A204.1 (cell line): ENCODE data around the gene PTPA.
"Not testable (repeated sequence)": the region's sequence is repeated elsewhere in the genome, so short reads cannot be mapped to it uniquely, and the experiment has no call there.

Source experiments
- FAIRE-seq: peaks from 2 replicates; lab custom pipeline; 2012; peaks lifted over from hg19 to GRCh38; lab: Jason Lieb, UNC

The PTPA gene

DNA sequence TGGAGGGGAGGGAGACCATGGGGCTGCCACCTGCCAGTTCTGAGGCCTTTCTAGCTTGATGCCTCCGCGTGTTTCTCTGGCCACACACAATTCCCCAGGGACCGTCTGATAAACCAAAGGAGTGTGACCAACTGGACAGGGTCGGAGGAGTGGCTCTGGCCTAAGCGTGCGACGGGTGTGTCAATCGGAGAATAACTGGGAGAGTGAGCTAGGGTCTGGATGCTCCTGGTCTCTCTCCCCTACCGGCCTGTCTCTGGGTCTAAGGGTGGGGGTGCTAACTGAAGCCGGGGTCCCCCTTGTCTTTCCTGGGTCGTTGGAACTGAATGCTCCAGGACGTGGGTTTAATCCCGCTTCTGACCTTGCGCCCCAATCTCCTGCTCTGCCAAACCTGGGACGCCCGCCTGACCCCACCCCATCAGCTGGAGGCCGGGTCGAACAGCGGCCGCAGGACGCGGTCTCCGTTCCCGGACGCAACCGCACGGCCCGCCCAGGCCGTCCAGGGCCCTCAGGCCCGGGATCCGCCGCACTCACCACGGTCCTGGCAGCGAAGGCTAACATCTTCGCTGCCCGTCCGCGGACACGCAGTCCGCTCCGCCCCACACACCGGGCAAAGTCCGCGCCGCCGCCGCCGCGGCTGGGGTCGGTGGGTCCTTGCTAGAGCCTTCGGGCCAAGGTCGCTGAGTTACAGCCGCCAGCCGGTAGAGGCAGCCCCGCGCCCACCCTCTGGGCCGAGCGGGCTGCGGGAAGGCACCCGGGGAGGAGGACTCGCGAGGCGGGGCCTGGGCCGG is 1.1 kb upstream of the PTPA start:
- no peak for FAIRE-seq

DNA sequence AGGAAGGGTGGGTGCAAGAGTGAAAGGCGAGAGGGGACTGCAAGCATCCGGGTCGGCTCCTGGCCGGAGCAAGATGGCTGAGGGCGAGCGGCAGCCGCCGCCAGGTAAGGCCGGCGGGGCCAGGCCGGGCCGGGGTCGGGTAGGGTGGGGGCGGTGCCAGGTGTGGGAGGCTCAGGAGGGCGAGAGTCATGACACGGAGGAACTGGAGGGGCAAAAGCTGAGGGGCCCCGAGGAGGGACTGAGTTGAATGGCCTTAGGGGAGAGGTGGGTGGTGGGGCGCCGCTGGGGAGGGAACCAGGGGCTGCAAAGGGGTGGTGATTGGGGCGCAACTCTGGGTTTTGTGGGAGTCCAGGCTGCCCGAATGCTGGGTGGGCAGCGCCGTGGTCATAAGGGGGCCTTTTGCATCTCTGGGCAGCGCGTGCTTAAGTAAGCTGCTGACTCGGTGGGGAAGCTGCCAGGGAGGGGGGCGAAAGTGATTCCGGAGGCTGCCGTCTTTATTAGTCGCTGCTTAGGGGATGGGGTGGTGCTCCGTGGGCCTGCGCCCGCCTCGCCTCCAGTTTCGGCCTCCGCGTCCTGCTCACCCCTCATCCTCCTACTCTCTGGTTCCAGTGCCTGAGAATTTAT is 425 bp downstream of the PTPA start:
- FAIRE-seq: no peak

DNA sequence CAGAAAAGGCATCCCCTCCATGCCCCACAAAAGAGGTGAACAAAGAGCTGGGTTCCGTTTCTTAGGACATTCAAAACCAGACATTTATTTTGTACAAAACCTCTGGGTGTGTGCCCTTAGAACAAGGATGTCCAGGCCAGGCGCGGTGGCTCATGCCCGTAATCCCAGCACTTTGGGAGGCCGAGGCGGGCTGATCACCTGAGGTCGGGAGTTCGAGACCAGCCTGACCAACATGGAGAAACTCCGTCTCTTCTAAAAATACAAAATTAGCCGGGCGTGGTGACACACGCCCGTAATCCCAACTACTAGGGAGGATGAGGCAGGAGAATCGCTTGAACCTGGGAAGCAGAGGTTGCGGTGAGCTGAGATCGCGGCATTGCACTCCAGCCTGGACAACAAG is 1.3 kb downstream of the PTPA start:
- not testable (repeated sequence) for FAIRE-seq

DNA sequence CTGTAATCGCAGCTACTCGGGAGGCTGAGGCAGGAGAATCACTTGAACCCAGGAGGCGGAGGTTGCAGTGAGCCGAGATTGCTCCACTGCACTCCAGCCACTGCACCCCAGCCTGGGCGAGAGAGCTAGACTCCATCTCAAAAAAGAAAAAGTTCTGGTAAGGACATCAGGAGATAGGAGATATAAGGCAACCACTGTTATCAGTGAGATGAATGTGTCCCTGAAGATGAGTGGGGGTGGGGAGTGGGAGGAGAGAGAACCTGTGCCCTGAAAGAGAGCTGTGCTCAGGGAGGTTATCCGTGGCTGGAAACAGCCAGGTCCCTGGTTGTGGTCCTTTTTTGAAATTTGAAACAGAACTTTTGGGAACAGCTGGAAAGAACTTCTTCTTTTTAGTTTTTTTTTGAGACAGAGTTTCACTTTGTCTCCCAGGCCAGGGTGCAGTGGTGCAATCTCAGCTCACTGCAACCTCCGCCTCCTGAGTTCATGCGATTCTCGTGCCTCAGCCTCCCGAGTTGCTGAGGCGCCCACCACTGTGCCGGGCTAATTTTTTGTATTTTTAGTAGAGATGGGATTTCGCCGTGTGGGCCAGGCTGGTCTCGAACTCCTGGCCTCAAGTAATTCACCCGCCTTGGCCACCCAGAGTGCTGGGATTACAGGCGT is 2.6 kb downstream of the PTPA start:
- no peak for FAIRE-seq

DNA sequence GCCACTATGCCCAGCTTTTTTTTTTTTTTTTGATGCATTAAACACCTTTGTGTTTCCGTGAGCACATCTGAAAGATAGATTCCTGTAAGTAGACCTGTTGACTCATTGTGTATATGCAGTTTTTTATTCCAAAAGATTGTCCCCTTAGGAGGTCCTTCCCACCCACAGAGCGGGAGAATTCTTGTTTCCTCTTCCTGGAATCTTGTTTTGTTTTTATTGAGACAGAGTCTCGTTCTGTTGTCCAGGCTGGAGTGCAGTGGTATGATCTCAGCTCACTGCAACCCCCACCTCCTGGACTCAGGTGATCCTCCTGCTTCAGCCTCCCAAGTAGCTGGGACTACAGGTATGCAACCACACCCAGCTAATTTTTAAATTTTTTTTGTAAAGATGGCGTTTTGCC is 7.6 kb downstream of the PTPA start:
- no peak for FAIRE-seq

DNA sequence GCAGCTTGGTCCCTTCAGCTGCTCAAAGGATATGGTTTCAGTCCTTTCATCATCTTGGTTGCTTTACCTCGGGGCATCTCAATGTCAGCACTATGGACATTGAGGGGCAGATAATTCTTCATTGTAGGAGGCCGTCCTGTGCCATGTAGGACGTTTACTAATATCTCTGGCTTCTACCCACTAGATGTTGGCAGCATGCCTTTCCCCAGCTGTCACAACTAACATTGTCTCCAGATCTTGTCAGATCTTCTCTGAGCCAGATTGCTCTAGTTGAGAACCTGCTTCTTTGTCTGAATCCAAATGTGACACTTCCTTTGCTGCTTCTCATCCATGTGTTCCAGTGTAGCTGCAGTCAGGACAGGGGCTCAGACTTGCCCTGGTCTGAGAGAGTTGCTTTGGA is 10.3 kb downstream of the PTPA start:
- no peak for FAIRE-seq

DNA sequence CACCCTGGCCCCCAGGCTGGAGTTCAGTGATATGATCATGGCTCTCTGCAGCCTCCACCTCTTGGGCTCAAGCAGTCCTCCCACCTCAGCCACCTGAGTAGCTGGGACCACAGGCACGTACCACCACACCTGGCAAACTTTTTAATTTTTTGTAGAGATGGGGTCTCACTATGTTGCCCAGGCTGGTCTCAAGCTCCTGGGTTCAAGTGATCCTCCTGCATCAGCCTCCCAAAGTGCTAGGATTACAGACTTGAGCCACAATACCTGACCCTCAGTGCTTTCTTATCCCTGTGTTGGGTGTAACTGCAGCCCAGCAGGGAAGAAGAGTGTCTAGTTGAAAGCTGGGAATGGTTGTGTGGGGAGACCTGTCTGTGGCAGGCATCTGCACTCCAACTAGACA is 10.9 kb downstream of the PTPA start:
- FAIRE-seq: no peak

DNA sequence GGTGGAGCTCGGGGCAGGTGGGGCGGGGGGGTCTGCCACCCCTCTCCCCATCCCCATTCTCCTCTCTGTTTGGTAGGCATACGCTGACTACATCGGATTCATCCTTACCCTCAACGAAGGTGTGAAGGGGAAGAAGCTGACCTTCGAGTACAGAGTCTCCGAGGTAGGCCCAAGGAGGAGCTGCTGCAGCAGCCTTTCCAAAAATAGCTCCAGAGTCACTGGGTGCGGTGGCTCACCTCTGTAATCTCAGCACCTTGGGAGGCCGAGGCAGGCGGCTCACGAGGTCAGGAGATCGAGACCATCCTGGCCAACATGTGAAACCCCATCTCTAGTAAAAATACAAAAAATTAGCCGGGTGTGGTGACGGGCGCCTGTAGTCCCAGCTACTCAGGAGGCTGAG is 11.8 kb downstream of the PTPA start:
- FAIRE-seq: not testable (repeated sequence)

DNA sequence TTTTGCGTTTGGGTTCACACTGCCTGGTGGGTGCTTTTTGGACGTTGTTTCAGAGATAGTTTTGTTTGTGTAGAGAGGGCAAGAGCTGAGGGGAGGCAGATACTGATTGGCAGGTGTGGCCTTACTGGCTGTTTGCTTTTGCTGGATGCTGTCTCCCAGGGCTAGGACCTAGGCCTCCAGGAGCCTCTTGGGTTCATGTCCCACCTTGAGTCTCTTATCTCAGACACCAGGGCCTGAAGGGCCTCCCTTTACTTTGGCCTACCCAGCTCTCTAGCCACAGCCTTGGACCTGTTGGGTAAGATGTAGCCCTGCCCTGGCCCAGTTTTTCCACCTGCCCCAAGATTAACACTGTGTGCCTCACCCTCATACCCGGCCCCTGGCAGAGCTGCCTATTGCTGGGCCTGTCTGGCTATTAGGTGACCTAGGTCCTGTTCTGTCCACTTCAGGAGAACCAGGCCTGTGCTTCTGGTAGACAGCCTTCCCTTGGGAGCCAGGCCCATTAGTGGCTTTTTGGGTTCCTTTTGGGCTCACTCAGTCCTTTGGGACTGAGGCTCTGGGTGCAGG is 13.4 kb downstream of the PTPA start:
- FAIRE-seq: no peak

DNA sequence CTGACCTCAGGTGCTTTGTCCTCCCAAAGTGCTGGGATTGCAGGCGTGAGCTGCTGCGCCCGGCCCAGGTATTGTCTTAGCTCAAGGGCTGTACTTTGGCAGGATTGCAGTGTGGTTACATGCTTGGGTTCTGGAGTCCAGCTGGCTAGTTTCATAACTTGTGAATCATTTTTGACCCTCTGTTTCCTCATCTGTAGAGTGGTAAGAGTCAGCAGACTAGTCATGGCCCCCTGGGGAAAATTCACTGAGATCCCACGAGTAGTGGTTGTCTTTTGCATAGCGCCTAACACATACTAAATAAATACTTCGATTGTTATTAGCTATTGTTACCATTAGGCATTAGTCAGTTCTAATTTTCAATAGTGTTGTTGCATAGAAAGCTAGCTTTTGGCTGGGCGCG is 14.3 kb downstream of the PTPA start:
- FAIRE-seq: no peak

DNA sequence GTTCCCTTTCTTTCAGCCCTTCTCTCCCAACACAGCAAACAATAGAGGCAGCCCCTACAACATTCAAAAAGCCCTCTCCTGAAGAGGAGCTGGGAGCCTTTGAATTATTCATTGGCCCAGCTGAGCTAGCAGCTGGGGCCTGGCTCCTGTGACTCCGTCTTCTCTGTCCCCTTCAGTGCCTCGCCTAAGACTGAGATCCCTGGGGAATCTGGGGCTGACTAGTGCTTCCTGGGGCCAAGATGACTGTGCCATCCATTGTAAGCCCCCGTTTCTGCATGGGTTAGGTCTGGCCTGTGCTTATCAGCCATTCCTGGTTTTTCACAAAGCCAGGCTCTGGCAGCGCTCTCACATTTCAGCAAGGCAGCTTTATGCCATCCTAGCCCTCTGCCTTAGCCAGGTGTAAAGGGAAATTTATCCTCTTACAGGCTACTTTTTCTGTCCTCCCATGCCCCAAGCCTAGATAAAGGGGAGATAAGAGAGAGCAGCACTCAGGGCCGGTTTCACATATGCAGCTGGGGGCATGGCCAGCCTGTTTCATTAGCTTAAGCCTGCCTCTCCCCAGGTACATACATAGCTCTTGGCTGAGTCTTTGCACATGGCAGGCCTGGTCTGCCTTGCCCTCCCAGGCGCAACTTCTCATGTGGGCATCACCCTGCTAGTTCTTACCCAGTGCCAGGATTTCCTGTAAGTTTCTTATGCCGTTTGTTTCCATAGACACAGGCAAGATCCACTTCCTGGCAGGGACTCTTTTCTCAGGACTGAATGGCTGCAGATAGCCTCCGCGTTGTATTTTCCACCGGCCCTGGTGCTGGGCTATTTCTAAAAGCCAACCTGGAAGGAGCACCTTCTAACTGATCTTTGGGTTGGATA is 15.8 kb downstream of the PTPA start:
- FAIRE-seq: no peak

DNA sequence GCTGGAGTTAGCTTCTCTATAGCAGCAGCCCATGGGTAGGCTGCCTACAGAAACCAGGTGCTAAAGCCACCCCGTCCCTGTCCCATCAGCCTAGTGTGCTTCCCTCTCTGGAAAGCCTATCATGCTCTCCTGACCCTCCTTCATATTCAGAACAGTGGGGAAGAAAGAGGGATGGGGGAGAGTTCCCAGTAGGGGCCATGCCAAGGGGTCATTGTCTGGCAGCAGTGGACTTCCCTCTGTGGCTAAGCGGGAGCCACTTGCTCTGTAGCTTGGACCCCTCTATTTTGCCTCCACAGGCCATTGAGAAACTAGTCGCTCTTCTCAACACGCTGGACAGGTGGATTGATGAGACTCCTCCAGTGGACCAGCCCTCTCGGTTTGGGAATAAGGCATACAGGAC is 17.5 kb downstream of the PTPA start:
- no peak for FAIRE-seq

DNA sequence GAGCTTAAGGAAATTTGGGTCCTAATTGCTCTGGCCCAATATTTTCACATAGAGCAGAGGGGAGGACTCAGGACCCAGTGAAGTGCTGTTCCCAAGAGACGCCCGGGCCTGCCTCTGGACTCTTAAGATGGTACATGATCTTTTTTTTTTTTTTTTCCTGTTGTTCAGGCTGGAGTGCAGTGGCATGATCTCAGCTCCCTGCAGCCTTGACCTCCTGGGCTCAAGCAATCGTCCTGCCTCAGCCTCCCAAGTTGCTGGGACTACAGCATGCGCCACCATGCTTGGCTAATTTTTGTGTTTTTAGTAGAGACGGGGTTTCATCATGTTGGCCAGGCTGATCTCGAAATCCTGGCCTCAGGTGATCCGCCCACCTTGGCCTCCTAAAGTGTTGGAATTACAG is 19.1 kb downstream of the PTPA start:
- FAIRE-seq: not testable (repeated sequence)

DNA sequence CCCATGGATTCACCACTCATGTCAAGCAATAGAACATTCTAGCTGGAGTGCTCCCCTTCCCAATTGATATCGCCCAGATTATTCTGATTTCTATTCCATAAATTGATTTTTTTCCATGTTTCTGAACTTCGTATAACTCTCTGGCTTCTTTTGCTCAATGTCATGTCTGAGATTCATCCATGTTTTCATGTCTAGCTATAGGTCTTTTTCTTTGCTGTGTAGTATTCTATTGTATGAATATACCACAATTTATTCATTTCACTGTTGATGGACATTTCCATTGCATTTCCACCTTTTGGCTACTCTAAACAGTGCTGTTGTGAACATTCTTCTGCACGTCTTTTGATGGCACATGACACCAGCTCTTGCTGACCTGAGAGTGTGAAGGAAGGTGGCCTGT is 19.6 kb downstream of the PTPA start:
- no peak for FAIRE-seq

DNA sequence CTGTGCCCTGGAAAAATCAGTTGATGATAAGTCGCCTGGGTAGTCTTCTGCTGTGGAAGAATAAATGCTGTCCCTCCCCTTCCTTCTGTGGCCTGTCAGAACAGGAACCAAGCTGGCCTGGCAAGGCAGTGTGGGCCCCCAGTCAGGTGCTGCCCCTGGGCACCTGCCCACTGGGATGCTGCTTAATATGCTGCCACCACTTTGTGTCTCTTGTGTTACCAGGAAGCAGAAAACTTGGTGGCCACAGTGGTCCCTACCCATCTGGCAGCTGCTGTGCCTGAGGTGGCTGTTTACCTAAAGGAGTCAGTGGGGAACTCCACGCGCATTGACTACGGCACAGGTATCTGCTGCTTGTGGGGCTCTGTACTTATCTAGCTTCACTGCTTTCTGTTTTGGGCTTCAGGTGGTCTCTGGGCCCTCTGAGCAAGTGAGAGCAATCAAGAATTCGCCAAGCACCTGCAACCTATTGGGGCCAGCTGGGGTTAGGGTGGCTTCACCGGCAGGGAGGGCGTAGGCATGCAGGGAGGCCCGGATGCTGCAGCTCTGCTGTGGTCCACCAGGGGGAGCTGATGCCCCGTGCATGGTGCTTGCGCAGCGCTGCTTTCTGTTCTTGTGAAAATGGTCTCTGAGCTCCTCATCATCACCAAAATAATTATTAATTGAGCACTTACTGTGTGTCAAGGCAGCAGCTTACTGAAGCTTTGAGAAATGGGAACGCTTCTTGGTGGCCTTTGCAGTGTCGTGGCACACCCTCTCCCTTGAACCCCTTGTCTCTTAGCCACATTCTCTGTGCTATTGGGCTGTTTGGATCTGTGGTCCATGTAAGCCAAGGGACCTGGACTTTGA is 20.3 kb downstream of the PTPA start:
- FAIRE-seq: no peak

DNA sequence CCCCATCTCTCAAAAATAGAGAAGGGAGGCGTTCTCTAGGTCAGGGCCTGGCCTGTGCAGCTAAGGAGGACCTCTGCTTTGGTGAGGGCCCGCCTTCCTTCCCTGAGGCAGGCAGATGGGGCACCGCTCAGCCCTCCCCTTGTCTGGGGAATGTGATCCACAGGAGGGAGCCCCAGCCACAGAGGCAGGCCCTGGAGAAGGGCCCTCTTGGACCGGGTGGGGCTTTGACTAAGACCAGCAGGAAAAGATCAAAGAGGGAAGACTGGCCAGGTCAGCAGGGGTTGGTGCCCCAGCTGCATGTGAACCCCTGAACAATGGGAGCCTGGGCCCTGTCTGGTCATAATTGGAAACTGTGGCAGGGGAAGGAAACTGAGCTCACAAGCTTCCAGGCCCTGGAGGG is 21.9 kb downstream of the PTPA start:
- FAIRE-seq: no peak

DNA sequence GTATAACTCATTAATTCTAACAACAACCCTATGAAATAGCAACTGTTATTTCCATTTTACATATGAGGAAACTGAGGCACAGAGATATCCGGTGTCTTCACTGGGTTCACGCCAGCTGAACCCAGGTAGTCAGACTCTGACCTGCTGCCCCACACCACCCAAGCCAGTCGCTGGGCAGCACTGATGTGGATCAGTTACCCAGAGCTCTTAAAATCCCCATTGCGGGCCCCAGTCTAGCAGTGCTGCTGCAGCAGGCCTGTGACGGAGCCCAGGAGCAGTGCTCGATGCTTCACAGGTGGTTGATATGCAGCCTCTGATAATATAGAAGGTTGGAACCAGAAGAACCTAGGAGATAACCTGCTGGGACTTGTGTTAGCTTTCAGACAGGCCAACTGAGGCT is 24.3 kb downstream of the PTPA start:
- FAIRE-seq: no peak

DNA sequence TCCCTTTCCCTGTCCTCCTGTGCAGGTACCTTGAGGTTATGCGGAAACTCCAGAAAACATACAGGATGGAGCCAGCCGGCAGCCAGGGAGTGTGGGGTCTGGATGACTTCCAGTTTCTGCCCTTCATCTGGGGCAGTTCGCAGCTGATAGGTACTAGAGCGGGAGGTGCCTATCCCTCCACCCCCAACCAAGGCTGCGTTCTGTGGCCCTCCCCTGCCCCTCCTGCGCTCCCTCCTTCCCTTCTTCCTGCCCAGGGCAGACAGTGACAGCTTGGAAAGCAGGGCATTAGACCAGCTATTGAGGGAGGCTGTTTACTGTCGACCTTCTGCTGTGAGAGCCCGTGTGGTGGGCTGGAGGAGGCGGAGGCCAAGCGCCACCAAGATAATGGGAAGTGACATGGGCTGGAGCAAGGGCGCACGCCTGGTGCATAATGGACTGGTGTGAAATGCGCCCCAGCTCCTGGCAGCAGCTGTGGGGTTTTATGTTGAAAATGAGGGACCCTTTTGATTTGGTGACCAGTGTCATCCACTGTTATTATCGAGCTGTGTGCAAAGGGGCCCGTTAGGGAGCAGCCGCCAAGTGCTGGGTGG is 25.3 kb downstream of the PTPA start:
- no peak for FAIRE-seq

DNA sequence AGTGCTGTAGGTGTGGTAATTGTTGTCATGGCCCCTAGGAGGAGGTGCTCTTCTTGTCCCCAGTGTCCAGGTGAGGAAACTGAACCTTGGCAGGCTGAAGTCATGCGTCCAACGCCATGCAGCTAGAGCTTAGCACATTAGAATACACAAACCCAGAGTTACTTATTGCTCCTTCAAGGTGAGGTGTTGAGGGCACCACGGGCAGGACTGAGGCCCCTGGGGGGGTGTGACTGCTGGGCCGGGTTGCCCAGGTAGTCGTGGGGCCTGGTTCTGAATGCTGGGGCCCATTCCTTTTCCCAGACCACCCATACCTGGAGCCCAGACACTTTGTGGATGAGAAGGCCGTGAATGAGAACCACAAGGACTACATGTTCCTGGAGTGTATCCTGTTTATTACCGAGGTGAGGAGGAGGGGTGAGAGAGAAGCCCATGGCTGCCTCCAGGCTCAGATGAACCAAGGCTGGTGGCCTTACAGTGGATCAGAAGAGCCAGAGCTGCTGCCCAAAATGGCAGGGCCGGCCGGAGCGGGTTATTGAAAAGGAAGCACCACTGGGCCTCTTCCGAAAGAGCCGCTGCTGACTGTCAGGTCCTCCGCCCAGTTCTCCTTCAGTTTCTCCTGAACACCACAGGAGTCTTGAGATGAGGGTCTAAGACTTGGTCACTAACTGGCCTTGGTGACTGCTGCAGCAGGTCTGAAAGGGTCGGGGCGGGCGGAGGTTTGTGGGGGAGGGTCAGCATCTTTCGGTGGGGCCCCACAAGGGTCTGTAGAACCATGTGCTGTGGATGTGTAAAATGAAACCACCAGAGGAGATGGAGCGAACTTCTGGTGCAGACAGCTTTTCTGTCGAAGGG is 26.3 kb downstream of the PTPA start:
- no peak for FAIRE-seq

DNA sequence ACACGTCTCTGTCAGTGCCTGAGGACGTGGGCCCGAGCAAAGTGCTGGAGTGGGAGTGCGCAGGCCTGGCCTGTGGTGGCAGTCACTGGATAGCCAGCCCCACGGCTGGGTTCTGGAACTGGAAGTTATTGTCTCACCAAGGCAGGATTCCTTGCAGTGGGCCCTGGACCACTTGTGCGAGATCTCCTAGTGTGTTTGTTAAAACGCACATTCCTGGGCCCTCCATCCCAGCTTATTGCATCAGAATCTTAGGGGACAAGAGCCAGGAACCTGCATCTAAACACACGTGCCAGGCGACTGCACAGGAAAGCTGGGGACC is 26.9 kb downstream of the PTPA start:
- FAIRE-seq: no peak
